T follicular helper cell (primary cell): Measurements from ENCODE around the gene DPM1.
A peak's percentile ranks its signal among the peaks of the same experiment; 100 is the strongest.

ENCODE experiments used
- DNase-seq: peaks from one replicate; pipeline ENCODE4 v3.0.0-alpha.2; 2020; ENCODE audit warnings: low read depth

The DPM1 gene

DNA sequence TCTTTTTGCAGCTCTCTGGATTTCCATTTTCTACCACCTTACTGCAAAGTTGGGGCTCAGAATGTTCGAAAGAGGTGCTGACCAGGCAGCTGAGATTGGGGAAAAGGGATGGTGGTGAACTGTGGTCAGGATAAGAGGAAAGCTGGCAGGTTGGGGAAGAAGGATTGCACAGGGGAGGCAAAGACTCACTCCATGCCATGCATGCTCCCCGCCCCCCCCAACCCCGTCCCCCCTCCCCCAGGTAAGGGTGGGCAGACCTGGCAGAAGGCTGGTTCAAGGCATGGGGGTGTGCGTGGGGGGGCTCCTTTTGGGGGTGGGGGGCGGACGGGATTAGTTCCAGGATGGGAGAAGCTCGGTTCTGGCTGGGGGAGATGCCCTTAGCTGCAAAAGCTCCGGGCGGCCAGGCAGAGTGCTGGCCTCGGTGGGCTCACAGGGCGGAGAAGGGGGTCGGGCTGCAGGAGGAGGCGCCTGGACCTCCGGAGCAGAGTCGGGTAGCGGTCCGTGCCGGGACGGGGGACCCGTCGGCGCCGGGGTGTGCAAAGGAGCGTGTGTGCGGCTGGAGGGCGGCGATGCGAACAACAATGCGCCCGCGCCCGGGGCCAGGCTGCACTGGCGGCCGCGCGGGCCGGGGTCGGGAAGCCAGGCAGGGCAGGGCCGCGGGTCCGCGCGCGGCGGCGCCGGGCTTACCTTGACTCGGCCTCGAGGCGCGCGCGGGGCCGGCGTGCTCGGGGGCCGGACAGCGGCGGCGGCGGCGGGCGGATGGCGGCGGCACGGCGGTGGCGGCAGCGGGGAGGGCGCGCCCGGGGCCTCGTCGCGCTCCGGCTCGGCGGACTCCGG is 28.0 kb downstream of the DPM1 start:
- peak; percentile 4 for DNase-seq

DNA sequence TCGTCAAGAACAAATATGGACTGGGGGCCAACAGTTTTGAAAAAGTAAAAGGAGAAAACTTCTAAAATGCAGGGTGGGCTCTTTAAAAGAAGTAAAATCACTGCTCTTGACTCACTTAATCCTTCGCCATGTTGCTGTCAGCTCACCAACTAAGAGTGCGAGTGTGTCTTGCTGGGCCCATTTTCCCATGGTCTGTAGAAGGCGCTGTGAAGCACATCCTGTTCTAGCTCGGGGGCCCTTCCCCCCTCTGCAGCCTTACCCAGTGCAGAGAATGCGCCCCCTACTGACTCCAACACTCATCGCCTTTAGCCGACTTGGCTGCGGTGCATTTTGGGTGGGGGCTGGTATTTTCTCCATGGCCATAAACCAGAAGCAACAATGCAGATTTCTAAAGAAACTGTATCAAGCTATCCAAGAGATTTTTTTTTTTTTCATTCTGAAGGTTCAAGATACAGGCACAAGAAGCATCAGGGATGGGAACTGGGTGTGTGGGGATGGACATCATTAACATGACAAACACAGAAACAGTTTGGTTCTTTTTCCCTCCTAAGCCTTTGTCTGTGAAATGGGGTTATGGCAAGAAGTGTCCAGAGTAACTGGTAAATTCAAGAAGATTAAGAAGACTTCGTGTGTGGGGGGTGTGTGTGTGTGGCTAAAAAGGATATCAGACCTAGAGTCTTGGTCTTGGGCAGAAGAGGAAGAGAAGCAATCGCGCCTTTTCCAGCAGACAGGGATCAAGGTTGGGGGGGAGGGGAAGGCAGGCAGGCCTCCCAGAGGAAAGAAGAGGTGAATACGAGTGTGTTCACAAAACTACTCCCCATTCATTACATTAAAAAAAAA is 28.8 kb downstream of the DPM1 start:
- DNase-seq, result peak; percentile 91

GRCh38 chr20:50928469-50928868 is 29.9 kb downstream of the DPM1 start:
- DNase-seq, result no peak

DNA sequence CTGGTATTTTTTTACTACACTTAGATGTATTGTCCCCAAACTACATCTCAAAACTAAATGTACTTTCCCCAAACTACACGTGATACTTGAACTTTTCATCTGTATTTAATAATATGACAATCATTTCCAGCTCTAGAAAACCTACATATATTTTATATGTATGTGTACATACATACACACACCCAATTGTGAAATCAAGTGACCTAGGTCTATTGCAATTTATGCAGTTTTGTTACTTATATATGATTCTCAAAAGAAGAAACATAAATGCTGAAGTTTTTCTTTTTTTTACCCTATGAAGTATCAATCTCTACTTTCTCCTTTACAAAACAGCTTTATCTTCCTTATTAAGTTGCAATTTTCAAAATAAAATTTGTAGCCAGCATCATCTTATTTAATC is 31.8 kb downstream of the DPM1 start:
- no peak for DNase-seq

- no peak for DNase-seq
These were observed 33.9 kb downstream of the DPM1 start for GRCh38 chr20:50924261-50924920.

- no peak for DNase-seq
These were observed 36.4 kb downstream of the DPM1 start for GRCh38 chr20:50921803-50922501.

DNA sequence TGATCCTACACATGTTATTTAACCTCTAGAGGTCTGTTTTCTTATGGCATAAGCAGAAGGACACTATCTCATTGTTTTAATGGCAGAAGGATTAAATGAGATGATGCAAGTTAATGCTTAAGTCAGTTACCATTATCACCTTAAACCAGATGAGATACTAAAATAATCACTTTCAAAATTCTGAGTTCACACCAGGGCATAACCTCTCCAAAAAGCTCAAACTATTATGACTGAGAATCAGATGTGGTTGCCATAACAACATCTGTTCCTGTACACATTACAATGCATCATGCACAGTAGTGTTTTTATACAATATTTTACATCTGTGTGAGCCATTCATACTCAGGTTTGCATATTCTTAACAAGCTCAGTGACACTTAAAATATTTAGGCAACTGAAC is 37.3 kb downstream of the DPM1 start:
- DNase-seq, result no peak

DNA sequence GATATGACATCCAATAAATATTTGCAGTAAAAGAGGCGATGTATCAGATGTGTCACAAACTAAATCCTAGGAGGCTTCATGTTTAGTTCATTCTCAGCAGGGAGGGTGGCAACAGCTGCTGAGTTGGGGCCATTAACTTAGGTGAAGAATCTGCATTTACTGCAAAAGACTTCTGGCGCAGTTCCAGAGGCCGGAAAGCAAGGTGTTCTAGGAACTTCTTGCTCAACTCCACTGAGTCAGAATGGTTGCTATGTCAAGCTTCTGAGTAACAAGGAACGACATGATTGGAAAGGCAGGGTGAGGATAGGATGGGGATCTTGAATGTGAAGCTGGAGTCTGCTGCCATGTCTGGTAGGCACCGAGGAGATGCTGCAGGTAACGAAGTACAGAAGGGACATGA is 38.8 kb downstream of the DPM1 start:
- no peak for DNase-seq

- no peak for DNase-seq
These were observed 39.9 kb downstream of the DPM1 start for GRCh38 chr20:50918403-50918802.

DNA sequence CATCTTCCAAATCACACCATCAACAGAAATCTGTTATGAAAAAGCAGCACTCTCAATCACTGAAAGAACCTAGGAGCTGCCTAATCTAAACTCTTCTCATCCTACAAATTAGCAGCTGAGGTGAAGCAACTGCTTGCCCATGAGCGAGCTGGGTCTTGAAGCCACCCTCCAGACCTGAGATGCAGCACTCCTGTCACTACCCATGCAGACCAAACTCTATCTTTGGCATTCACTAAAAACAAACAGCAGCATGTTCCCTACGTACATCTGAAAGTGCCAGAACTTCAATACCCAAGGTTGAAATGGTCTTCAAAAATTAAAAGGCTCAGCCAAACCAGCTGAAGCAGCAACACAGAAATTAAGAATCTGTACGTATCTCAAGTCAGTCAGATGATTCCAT is 41.4 kb downstream of the DPM1 start:
- no peak for DNase-seq

DNA sequence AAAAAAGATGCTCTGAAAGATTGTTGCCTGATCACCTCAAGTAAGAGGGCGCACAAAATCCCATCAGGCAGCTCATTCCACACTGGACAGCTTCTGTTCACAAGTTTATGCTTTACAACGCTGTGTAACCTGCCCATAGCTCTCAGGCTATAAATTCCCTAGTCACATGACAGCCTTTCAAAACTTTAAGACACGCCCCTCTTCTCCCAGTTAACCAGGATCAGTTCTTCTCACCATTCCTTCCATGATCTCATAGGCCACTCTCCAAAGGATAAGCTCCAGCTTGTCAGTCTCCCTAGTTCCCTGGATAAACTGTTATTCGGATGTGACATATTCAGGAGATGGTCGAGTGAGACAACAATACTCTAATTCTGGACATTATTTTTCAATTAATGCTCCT is 42.1 kb downstream of the DPM1 start:
- DNase-seq, result no peak

DNA sequence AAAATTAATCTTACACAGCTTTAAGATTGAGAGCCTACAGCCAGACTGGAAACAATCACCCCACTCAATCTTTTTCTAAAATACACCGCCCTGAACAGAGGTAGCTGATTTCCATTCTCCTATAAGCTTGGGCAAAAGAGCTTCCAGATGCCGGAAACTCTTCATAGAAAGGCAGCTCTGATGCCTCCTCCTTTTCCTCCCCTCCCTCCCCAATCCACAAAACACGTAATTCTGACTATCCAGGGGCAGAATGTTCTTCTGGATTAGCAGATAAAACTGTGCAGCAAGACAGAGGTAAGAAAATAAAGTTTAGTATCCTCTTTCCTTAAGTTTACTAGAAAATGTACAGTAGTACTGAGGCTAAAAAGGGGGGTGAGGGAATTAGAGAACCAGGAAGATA is 42.9 kb downstream of the DPM1 start:
- no peak for DNase-seq

DNA sequence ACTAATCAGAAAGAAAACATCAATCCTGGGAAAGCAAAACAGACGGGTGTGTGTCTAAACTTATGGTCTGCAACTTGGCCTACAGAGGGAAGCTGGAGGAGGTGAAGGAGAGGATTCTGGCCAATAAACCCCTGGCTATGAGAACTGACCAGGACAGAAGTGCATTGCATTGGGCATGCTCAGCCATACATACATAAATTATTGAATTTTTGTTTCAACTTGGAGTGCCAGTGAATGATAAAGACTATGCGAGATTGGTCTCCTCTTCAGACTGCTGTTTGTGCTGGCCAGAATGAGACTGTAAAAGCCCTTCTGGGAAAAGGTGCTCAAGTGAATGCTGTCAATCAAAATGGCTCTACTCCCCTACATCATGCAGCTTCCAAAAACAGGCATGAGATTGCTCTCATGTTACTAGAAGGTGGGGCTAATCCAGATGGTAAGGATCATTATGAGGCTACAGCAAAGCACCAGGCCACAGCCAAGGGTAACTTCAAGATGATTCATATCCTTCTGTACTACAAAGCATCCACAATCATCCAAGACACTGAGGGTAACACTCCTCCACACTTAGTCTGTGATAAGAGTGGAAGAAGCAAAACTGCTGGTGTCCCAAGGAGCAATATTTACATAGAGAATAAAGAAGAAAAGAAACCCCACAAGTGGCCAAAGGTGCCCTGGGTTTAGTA is 44.5 kb downstream of the DPM1 start:
- DNase-seq, result no peak

GRCh38 chr20:50911716-50912115 is 46.6 kb downstream of the DPM1 start:
- no peak for DNase-seq

DNA sequence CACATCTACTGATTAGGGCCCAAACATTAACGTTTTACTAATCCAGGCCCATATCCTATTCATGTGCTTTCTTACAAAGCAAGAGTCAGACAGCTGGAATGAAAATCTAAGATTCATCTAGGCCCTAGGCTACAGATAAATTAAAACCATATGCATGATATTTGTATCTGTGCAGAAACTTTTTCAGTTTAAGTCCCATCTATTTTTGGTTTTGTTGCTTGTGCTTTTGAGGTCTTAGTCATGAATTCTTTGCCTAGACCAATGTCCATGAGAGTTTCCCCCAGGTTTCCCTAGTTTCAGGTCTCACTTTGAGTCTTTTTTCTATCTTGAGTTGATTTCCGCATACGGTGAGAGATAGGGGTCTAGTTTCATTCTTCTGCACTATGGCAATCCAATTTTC is 47.3 kb downstream of the DPM1 start:
- DNase-seq, result no peak

- no peak for DNase-seq
These were observed 48.9 kb downstream of the DPM1 start for GRCh38 chr20:50909413-50909812.

GRCh38 chr20:50904067-50904570 is 54.2 kb downstream of the DPM1 start:
- DNase-seq, result no peak

DNA sequence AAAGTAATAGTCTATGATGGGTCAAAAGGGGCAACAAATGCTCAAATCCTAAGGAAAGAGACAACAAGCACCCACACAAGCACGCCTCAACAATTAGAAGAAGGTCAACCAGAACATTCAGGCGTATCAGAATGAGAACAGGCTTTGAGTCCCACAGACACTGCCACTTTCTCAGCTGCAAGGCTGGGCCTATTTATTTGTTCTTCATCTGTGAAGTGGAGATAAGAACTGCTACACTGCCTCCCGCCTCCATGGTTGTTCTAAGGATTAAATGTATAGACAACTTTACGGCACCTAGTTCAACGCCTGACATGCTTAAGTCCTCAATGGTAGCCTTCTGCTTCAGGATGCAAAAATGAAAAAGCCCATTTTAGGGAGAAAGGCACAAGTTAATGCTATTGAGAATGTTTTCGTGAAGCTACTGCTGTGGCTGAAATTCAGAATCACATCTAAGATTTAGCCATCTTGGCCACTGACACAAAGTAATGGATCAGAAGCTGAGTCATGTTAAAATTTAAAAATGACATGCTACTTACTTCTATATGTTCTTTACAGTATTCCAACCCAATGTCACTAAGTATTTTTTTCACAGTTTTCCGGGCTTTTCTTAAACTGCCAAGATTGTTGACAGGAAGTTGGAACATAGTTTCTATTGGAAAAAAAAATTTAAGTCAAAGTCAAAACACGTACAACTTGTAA is 54.8 kb downstream of the DPM1 start:
- no peak for DNase-seq

- DNase-seq, result no peak
These were observed 57.0 kb downstream of the DPM1 start for GRCh38 chr20:50901301-50901700.

GRCh38 chr20:50900261-50900660 is 58.1 kb downstream of the DPM1 start:
- DNase-seq, result no peak

- no peak for DNase-seq
These were observed 59.9 kb downstream of the DPM1 start for GRCh38 chr20:50898475-50898874.
